ENCODE measurements around the gene CFAP20DC.

Gene CFAP20DC

DNA sequence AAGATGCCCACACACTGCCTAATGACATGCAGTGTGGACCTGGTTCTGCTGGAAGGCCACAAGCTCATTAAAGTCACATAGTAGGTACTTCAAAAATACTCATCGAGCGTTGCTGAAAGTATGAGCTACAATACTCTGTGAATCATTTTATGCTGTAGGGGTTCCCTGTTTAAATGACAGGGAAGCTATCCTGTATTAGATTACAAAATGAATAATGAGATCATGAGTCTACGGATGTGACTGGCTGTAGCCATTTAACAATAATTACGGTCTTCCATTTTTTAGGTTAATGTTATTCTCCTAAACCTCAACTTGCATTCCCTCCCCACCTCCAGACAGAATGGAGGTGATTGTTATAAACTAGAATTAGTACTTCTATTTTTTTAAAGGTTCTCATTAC is 255.1 kb downstream of the CFAP20DC start:
- no peak for DNase-seq

DNA sequence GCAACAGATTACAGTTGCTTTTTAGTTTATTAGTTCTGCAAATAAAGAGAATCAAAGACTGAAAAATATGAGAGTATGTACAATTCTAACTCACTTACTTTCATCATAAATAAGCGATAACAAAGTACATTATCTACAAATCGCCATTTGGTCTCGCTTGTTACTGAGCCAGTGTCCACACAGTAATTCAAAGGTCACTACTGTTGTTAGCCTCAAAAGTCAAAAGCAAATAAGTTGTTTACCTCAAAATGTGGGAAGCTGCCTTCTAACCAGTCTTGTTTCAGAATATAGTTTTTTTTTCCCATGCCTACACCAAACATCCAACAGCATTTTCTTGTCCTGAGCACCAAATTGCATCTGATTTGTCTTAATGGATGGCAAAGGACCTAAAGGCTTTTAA is 255.9 kb downstream of the CFAP20DC start:
- DNase-seq = no peak

DNA sequence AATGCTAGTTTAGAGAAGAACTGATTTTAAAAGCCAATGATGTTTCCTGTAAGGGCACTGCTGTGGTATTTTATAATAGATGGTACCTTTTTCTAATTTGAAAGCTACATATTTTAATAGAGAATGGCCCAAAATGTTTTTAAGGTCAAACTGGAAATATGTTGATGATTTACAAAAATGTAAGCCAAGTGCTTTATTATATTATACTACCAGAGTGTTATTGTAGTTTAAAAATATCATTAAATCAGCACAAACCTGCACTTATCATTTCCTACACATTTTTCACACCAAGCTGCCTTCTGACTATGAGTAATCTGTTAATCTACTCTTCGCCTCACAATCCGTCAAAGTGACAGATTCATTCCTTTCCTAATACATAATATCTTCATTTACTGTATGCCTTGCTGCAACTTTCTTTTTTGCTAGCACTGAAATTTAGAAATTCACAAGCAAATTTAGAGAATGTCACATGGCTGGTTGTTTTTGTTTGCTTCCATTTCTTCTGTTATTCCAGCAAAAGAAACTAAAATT is 256.8 kb downstream of the CFAP20DC start:
- no peak for DNase-seq

DNA sequence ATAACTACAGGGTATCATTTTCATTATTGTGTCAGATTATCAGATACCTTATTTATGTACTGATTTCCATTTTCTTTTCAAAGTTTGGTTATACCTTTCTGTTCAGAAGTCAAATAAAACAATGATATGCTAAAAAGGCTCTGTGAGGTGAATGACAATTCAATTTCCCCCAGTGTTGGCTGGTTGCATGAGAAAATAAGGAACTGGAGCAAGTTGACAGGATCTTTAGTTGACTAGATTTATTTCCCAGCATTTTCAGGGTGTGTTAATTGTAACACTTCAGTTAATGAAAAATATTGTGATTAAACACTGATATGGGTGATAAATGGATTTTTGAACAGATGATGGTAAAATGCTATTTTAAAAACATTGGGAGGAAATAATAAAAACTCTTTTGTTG is 260.4 kb downstream of the CFAP20DC start:
- DNase-seq = no peak

DNA sequence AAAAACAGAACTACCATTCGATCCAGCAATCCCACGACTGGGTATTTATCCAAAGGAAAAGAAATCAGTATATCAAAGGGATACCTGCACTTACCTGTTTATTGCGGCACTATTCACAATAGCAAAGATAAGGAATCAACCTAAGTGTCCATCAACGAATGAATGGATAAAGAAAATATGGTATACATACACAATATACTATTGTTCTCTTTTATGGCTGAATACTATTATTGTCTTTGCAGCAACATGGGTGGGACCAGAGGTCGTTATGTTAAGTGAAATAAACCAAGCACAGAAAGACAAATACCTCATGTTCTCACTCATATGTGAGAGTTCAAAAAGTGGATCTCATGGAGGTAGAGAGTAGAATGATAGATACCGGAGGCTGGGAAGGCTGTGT is 264.9 kb downstream of the CFAP20DC start:
- no peak for DNase-seq

DNA sequence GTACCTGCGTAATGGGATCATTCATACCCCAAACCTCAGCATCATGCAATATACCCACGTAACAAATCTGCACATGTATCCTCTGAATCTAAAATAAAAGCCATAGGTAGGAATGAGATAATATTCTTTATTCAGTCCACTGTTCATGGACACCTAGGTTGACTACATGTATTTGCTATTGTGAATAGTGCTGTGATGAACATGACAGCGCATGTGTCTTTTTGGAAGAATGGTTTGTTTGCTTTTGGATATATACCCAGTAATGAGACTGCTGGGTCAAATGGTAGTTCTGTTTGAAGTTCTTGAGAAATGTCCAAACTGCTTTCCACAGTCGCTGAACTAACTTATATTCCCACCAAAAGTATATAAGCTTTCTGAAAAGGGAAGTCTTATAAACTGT is 265.4 kb downstream of the CFAP20DC start:
- no peak for DNase-seq

DNA sequence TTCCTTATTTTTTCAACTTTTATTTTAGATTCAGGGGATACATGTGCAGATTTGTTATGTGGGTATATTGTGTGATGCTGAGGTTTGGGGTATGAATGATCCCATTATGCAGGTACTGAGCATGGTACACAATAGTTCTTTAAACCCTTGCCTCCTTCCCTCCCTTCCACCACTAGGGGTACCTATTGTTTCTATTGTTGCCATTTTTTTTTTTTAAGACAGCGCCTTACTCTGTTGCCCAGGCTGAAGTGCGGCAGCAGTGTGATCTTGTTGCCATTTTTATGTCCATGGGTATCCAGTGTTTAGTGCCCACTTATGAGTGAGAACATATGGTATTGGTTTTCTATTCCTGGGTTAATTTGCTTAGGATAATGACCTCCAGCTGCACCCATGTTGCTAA is 266.0 kb downstream of the CFAP20DC start:
- DNase-seq = no peak

DNA sequence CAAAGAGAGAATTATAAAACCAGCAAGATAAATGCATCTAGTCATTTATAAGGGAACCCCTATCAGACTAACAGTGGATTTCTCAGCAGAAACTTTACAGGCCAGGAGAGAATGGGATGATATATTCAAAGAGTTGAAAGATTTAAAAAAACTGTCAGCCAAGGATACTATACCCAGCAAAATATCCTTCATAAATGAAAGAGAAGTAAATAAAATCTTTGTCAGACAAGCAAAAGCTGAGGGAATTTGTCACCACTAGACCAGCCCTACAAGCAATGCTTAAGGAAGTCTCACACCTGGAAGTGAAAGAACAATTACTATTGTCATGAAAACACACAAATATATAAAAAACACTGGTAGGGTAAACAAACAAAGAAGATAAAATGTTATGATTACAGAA is 269.9 kb downstream of the CFAP20DC start:
- DNase-seq = no peak

DNA sequence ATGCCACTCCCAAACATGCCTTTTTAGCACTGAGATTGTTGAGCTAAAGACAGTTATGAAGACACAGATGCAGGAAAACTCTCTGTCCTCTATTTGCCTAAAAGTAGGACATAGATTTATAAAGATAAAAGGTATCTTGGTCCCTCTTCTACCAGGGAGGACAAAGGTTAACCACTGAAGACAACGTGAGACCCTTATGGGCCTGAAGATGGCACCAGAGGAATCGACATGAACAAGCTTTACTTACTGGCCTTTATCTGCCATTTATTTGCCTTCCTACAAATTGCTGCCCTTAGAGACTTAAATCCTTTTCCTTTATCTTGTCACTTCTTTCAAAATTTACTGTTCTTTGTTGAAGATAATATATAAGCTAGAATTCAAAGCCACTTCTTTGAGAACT is 273.6 kb downstream of the CFAP20DC start:
- no peak for DNase-seq

DNA sequence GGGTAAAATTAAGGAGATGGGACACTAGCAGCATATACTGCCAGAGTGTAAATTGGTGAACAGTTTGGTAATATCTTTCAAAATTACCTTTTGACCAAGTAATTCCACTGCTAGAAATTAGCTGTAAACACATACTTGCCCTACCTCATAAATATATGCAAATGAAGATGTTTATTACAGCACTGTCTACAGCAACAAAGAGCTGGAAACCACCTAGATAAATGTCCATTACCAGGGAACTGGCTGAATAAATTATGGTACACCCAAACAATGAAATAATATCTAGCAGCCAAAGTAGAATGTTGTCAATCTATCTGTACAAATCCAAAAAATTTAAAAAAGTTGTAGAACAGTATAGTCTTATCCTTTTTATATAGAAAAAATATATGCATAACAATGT is 277.4 kb downstream of the CFAP20DC start:
- DNase-seq = no peak

DNA sequence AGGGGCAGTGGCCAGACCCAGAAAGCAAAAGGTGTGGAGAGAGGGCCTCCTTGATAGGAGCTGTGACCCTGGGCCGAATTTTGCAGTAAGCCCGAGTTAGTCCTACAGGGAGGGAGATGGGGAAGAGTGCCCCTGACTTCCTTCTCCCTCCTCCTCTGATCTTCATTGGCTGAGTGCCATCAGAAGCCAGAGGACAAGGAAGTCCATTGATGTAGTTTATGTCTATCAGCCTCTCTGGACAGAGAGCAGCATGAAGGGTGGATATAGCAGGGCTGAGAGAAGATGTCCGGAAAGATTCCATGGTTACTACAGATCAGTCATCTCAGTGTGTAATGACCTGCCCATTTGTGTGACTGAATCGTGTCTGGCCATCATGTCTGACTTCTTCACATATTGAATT is 280.8 kb downstream of the CFAP20DC start:
- DNase-seq = no peak

DNA sequence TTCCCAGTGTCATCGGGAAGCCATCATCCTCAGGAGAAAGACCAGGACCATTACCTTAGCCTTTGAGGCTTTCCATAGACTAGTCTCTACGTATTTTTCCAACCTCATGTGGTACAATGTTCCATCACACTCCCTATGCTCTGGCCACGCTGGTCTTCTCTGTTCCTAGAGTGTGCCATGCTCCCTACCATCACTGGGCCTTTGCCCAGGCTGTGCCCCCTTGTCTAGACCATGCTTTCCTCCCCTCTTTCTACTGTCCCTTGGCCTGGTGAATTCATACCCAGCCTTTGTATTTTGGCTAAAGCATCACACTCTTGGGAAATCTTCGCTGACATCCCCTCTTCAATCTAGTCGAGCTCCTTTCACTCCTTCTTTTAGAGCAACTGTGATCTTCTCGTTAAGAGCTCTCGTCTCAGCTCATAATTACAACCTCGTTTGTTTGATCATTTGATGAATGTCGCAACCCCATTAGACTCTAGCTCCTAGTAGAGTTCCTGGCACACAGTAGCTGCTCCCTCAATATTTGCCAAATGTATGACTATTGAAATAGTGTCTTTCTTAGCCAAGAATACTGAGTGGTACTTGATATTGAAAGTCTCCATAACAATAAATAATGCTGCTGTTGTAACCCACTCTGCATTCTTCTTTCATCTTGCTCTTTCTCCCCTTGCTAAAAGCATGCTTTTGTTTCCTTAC is 283.1 kb downstream of the CFAP20DC start:
- DNase-seq = no peak

DNA sequence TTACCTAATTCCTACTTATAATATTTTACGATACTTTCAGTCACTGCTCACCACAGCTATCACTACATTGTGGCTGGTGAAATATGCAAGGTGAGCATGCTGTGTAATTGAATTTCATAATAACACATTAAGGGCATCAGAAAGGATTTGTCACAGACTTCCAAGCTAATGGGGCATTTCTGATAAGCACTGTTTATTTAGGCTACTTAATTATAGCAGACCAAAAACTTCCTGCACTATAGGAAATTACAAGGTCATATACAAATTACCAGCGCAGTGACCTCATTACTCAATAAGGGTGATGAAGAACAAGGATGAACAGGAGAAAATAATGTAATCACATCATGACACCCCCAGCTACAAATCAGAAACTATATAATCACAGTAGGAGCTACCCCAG is 294.7 kb downstream of the CFAP20DC start:
- no peak for DNase-seq

DNA sequence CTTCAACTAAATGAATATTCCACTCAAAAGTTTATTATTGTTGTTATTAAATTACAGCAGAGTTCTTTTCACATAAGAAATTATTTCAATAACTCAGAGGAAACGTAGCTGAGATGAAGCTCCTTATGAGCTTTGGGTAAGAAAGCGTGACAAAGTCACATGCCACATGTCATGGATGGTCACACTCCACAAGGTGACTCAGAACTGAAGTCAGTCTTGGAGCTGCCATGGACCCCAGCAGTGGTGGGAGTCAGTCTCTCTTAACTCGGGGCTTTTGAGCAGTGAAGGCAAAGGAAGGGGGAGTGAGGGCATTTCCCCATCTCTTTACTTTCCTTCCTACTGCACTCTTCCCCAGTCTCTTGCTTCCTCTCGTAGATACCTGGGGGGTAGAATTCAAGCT is 295.8 kb downstream of the CFAP20DC start:
- DNase-seq = no peak

DNA sequence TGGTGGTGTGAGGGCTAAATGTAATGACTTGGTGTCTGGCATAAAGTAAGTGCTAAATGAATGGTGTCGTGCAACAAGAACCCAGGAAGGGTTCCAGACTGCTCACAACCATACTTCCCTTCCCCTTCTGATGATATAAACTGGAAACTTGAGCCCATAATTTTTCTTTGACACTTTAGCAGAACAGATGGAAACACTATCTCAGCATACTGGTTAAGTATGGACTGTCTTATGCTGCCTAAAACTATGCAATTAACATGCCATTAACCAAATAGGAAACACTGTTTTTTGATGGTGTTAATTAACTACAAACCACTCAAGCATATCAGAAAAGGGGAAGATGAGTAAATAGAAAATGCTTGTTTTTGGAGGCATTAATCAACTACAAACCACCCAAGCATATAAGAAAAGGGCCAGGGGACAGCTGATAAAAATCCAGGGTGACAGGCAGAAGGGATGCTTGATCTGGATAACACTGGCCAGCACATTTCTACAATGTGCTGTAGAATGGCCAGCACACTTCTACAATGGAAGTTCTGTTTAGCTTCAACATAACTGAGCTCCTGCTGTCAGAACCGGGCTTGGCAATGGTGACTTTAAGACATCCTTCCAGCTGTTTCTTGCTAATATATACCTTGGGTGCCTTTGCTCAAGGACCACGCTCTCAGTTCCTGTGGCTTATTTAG is 297.8 kb downstream of the CFAP20DC start:
- DNase-seq = no peak

DNA sequence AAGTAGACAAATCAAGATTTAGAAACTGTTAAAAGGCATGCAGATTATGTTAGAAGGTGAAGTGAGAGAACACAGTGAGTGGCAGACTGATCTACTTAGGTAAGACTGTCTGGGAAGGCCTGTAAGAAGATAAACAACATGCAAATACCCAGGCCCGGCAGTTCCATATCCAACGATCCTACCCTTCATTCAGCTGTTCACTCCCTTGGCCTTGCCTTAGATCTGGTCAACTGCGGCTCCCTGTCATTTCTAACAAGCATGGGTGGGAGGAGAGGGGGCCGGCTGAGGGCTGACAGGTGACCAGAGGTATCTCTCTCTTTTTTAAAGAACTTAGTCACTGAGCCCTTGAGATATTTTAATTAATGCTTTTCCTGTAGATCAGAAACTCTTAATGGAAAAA is 298.6 kb downstream of the CFAP20DC start:
- no peak for DNase-seq

DNA sequence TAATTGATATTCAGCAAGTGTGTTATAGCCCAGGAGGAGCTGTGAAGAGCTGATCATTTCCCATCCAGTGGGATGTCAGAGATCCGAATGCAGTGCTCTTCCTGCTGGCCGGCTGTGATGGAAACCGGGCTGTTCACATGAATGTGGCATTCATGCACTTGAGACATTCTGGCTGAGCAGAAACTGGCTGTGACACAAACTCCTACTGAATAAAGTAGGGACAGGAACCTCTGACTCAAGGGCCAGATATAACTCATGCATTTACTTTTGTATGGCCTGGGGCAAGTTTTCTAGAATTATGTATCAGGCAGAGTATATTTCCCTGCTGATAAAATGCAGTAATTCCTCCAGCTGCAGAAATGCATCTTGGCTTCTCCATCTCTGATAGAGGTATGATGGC is 299.9 kb downstream of the CFAP20DC start:
- no peak for DNase-seq

DNA sequence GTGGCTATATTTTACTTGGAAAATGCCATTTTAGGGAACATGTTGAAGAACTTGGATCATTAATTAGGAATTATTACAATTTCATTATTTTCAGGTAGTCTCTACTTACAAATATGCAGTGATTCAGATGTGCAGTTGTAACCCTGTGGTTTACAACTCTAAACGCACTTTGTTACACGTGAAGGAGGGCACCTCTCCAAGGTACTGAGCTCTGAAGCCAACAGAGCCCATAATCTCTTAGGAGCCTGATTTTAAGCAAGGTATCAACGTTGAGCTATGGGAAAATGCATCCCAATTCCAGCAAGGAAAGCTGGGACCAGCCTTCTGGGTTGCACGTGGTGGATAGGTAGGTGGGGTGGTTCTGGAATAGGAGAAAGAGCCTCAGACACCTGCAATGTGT is 301.8 kb downstream of the CFAP20DC start:
- no peak for DNase-seq

DNA sequence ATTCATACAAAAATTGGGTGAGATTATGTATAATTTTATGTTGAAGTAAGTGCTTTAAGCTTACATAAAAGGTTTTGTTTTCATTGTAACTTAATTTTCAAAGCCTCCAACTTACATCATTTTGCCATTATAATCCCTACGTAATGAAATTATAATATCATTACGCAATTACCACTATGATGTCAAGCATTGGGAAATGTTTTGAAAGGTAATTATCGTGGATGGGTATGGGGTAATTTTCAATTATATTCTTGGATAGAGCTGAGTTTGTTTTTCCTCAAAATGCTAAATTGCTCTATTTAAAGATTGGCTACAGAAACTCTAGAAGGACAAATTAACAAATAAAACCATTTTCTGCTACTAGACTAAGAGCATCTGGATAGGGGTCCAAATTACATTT is 303.1 kb downstream of the CFAP20DC start:
- no peak for DNase-seq

DNA sequence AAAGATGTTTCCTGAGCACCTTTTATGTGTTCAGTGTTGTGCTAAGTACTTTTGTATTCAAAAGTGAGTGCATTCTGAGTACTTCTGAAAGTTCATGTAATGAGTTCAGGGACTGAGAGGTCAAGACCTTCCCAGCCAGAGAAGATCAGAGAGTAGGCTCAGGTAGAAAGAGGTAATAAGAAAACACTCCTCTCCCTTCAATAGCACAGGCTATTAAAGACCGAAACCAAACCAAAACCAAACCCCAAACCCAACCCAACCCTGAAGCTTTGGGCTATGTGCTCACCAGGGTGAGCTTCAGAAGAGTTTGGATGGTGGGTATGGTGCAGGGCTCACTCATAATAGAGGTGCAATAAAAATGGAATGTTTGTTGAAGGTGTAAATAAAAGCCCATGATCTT is 306.5 kb downstream of the CFAP20DC start:
- DNase-seq = no peak

DNA sequence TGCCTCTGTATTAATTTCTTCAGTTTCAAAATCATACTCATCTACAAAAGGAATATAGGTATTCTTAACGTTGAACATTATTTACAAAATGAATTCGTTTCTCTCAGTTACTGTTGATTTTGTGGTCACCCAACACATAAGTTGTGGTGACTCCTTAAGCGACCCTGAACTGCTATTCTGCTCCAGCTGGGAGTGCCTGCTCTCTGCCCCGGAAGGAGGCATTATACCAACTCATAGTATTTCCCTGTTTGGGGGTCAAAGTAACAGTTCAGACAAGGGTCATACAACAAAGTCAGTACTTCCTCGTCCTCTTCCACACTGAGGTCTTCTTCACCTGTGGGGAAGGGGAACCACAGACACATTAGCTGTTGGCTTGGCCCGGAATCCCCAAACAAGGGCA is 307.6 kb downstream of the CFAP20DC start:
- DNase-seq = no peak

DNA sequence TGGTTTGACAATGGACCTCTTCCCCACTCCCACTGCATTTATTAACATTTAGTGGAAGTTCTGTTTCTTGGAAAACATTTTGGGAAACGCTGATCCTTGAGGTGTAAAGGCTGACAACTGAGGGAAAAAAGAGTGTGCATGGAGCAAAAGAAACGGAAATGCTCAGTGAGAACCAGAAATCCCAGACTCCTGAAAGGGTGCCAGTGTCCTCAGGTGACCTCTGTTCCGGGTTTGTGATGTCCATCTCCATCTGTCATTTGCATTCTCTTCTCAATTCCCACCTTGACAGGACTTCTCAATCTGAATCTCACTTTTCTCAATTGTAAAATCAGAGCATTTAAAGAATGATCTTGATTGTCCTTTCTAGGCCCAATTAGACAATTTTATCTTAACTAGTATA is 312.2 kb downstream of the CFAP20DC start:
- DNase-seq = no peak

DNA sequence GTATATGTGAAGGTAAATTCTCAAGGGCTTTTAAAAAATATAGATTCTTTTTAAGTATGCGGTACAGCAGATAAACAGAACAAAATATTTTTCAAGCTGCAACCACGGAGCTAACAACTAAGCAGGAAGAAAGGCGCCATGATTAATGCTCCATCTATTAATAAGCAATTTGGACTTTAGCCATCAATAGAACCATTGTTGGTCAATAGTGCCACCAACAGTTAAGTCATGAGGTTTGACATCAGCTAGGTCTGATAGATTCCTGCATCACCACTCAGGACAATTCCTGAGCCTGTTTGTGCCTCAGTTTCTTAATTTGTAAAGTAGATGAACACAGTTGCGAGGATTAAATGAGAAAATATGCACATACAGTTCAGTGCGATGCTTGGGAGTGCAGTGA is 318.2 kb downstream of the CFAP20DC start:
- DNase-seq = no peak

DNA sequence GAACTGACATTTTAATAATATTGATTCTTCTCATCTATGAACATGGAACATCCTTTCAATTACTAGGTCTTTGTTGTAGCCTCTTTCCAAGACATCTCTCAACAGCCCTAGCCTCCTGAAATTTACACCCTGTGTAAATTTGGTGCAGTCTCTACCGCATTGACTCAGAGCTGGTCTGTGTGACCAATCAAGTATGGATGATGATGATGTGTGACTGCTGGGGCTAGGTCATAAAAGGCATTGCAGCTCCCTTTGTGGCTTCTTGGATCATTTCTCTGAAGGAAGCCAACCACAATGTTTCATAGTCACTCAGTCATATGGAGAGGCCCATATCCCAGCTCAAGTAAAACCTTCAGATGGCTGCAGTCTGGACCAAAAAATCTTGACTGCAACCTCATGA is 321.1 kb downstream of the CFAP20DC start:
- no peak for DNase-seq

DNA sequence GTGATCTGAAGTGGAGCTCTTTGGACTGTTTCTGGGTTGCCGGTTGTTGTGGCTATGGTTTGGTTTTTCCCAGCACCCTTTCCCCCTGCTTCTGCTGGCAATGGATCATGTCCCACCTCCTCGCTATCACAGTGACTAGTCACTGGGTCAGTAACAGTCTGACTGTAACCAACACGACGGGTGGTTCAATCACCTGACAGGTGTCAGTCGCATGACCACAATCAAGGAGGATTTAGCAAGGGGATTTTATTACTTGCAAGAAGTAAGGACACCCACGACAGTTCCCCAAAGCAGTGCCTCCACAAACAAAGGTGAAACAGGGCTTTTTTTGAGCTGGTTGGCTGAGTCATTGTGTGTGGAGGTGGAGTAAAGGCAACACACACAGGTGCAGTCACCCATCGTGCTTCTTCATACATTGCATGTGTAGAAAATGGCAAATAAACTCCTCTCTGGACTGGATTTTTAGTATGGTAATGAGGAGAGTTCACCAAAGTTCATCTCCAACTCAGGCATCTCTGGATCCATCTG is 324.4 kb downstream of the CFAP20DC start:
- DNase-seq = no peak

Measured in RPMI8226 (cell line).